ENCODE data around the gene ORC5.
A peak's percentile ranks its signal among the peaks of the same experiment; 100 is the strongest.

Gene ORC5

DNA sequence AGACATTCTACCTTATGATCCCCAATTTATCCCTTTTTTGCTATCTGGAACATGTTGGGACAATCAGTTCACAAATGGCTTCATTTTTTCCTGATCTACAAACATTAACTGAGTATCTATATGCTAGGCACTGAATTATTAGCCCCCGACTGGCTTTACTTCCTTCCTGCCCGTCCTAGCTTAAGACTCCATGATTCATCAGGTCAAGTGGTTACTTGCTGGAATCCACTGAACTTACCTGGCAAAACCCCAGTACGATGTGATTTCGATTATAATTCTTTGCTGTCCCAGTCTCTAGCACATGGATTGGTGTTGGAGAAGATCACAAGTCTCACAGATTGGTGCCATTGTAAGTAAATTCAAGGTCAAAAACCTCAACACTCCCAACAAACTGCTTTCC is 77.1 kb downstream of the ORC5 start:
- H3K27ac ChIP-seq: no peak overlapping the region
- H3K9me3 ChIP-seq (ENCODE audit: low read depth, low read length): no peaks in the 10 kb centered on the region
- no peak overlapping the region for H3K4me3 ChIP-seq
- H3K36me3 ChIP-seq (ENCODE audit: insufficient read depth, low read length): peaks cover 31% of the 10 kb centered on the region; the same call in 1 of the 2 replicates
- TF ChIP-seq FOXP2 (optimal IDR thresholded peaks at IDR 0.05; ENCODE audit: control extremely low read depth, extremely low read length, insufficient read depth) (no peak), POLR2AphosphoS5 (IDR thresholded peaks at IDR 0.05; ENCODE audit: borderline replicate concordance, low read depth, low read length) (no peak), EZH2 (IDR thresholded peaks at IDR 0.05) (no peak)
- no peak for DNase-seq (ENCODE audit: low read depth, low spot score)
- no peak overlapping the region for H3K9ac ChIP-seq (ENCODE audit: insufficient read length)

DNA sequence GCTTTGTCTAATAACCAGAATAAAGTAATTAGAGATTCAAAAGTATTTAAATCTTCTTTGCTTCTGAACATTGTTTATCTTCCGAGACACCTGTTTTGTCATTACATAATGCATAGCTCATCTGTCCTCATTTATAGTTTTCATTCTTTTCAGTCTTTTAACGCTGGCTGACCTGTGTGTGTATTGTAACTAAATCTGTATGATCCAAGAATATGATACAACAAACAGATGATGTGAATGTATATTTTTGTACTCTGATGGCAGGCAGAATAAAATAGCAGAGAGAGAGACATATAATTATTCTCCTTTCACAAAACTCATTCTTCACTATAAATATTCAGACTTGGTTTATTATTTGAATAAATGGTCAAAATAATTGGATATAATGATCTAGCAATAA is 80.6 kb downstream of the ORC5 start:
- TF ChIP-seq POLR2AphosphoS5 (IDR thresholded peaks at IDR 0.05; ENCODE audit: borderline replicate concordance, low read depth, low read length) (no peak), EZH2 (IDR thresholded peaks at IDR 0.05) (no peak), FOXP2 (optimal IDR thresholded peaks at IDR 0.05; ENCODE audit: control extremely low read depth, extremely low read length, insufficient read depth) (no peak)
- no peak overlapping the region for H3K27ac ChIP-seq
- peaks cover 15% of the 10 kb centered on the region; the same call in 1 of the 2 replicates for H3K36me3 ChIP-seq (ENCODE audit: insufficient read depth, low read length)
- no peak overlapping the region for H3K4me3 ChIP-seq
- H3K9ac ChIP-seq (ENCODE audit: insufficient read length): no peak overlapping the region
- DNase-seq (ENCODE audit: low read depth, low spot score): no peak
- no peaks in the 10 kb centered on the region for H3K9me3 ChIP-seq (ENCODE audit: low read depth, low read length)

DNA sequence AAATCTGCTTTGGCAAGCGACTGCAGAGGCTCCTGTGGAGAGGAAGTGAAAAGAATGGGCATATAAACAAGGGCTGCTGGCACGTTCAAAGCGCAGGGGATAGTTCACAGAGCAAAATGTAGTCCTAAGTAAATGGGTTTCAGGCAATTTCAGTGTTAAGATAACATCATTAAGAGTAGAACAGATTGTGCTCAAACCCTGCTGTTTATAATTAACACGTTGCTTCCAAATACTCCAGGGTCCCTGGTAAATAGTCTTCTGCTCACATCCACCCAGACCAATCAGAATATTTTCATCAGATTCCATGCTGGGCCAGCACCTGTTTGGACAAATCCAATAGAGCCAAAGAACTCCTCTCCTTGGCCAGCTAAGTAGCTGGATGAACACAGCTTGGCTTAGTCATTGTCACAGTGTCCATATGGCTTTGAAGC is 81.4 kb downstream of the ORC5 start:
- Histone ChIP-seq H3K36me3 (ENCODE audit: insufficient read depth, low read length) (peaks cover 10% of the 10 kb centered on the region; the same call in 1 of the 2 replicates), H3K9ac (ENCODE audit: insufficient read length) (no peak overlapping the region), H3K4me3 (no peak overlapping the region), H3K27ac (0 out of 2 replicates have a peak overlapping the region, but pooled peaks have one; percentile 33), H3K9me3 (ENCODE audit: low read depth, low read length) (no peaks in the 10 kb centered on the region)
- DNase-seq (ENCODE audit: low read depth, low spot score): no peak
- no peak for TF ChIP-seq EZH2 (IDR thresholded peaks at IDR 0.05)
- no peak for TF ChIP-seq FOXP2 (optimal IDR thresholded peaks at IDR 0.05; ENCODE audit: control extremely low read depth, extremely low read length, insufficient read depth)
- TF ChIP-seq POLR2AphosphoS5 (IDR thresholded peaks at IDR 0.05; ENCODE audit: borderline replicate concordance, low read depth, low read length): no peak

DNA sequence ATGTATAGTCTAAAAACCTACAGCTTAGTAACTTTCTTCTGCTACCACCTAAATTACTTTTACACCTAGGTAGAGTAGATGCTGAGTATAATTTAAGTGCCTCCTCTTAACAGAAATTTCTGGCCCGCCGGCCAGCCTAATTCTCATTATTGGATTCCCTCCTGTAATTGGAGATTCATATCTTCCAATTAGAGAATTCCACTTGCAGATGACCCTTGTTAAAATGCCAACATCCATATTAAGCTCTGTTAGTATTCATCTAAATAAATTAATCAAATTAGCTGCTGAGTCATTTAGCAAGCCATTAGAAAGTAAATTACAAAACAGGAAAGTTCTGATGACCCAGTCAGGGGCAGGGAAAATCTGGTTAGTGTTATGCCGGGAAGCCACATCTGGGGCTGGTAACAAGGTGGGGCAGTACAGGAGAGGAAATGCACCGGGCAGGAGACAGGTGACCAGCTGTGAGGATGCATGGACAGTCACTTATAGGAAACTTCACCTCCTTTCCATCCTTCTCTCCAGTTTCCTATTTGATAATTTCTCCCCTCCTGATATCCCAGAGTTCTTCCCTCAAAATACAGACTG is 82.8 kb downstream of the ORC5 start:
- TF ChIP-seq FOXP2 (optimal IDR thresholded peaks at IDR 0.05; ENCODE audit: control extremely low read depth, extremely low read length, insufficient read depth): no peak
- no peak for TF ChIP-seq POLR2AphosphoS5 (IDR thresholded peaks at IDR 0.05; ENCODE audit: borderline replicate concordance, low read depth, low read length)
- no peak for TF ChIP-seq EZH2 (IDR thresholded peaks at IDR 0.05)

DNA sequence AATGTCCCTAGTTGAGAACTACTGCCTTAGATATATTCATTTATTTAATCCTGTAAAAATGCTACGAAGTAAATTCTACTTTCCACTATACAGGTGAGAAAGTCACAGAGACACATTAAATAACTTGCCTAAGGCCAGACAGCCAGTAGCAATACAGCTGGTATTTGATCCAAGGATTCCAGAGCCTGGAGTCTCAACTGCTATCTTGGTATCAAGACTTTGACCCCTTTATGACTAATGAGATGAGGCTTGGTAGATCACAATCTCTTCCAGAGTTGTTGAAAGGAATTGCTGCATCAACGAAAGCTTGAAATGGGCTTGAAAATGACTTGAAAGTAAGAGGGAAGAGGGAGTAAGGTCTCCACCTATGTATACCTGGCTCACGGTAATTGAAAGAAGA is 83.3 kb downstream of the ORC5 start:
- no peak for DNase-seq (ENCODE audit: low read depth, low spot score)
- H3K4me3 ChIP-seq: no peak overlapping the region
- TF ChIP-seq FOXP2 (optimal IDR thresholded peaks at IDR 0.05; ENCODE audit: control extremely low read depth, extremely low read length, insufficient read depth) (no peak), EZH2 (IDR thresholded peaks at IDR 0.05) (no peak), POLR2AphosphoS5 (IDR thresholded peaks at IDR 0.05; ENCODE audit: borderline replicate concordance, low read depth, low read length) (no peak)
- no peak overlapping the region for H3K9ac ChIP-seq (ENCODE audit: insufficient read length)
- H3K27ac ChIP-seq: no peak overlapping the region
- no peaks in the 10 kb centered on the region for H3K9me3 ChIP-seq (ENCODE audit: low read depth, low read length)
- 0 out of 2 replicates have a peak, but pooled peaks cover 4% of the 10 kb centered on the region for H3K36me3 ChIP-seq (ENCODE audit: insufficient read depth, low read length)

More for the DNA sequence above, 82.8 kb downstream of the ORC5 start:
- Histone ChIP-seq H3K36me3 (ENCODE audit: insufficient read depth, low read length) (0 out of 2 replicates have a peak, but pooled peaks cover 6% of the 10 kb centered on the region), H3K4me3 (no peak overlapping the region), H3K9ac (ENCODE audit: insufficient read length) (no peak overlapping the region), H3K9me3 (ENCODE audit: low read depth, low read length) (no peaks in the 10 kb centered on the region), H3K27ac (no peak overlapping the region)
- DNase-seq (ENCODE audit: low read depth, low spot score): no peak

DNA sequence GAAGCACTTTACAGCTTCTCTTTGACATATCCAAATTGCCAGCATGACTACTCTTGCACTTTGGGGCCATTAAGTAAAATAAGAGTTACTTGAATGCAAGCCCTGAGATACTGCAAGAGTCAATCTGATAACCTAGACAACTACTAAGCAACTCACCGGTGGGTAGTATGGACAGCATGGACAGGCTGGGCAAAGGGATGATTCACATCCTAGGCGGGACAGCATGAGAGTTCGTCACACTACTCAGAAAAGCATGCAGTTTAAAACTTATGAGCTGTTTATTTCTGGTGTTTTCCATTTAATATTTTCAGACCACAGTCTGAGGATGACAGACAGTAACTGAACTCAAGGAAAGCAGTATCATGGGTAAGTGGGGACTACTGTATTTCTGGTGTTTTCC is 84.0 kb downstream of the ORC5 start:
- Histone ChIP-seq H3K4me3 (no peak overlapping the region), H3K27ac (no peak overlapping the region), H3K9ac (ENCODE audit: insufficient read length) (no peak overlapping the region), H3K36me3 (ENCODE audit: insufficient read depth, low read length) (no peaks in the 10 kb centered on the region), H3K9me3 (ENCODE audit: low read depth, low read length) (no peaks in the 10 kb centered on the region)
- DNase-seq (ENCODE audit: low read depth, low spot score): no peak
- TF ChIP-seq EZH2 (IDR thresholded peaks at IDR 0.05) (no peak), FOXP2 (optimal IDR thresholded peaks at IDR 0.05; ENCODE audit: control extremely low read depth, extremely low read length, insufficient read depth) (no peak), POLR2AphosphoS5 (IDR thresholded peaks at IDR 0.05; ENCODE audit: borderline replicate concordance, low read depth, low read length) (no peak)

DNA sequence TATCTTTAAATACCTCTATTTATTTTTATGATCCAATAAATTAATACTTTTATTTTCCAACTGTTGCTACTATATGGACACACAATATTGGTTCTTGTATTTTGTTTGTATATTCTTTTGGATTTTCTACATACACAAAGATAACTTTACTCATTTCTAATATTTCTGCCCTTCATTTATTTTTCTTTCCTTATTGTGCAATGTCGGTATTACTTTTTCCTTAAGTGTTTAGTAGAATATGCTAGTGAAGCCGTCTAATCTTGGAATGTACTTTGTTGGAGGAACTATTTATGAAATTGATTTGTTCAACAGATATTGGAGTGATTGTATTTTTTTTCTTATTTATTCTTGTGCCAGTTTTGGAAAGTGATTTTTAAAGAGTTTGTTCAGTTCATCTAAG is 94.0 kb downstream of the ORC5 start:
- Histone ChIP-seq H3K27ac (no peak overlapping the region), H3K9me3 (ENCODE audit: low read depth, low read length) (no peaks in the 10 kb centered on the region), H3K9ac (ENCODE audit: insufficient read length) (no peak overlapping the region), H3K36me3 (ENCODE audit: insufficient read depth, low read length) (no peaks in the 10 kb centered on the region), H3K4me3 (no peak overlapping the region)
- no peak for TF ChIP-seq POLR2AphosphoS5 (IDR thresholded peaks at IDR 0.05; ENCODE audit: borderline replicate concordance, low read depth, low read length)
- no peak for TF ChIP-seq FOXP2 (optimal IDR thresholded peaks at IDR 0.05; ENCODE audit: control extremely low read depth, extremely low read length, insufficient read depth)
- no peak for TF ChIP-seq EZH2 (IDR thresholded peaks at IDR 0.05)
- DNase-seq (ENCODE audit: low read depth, low spot score): no peak

DNA sequence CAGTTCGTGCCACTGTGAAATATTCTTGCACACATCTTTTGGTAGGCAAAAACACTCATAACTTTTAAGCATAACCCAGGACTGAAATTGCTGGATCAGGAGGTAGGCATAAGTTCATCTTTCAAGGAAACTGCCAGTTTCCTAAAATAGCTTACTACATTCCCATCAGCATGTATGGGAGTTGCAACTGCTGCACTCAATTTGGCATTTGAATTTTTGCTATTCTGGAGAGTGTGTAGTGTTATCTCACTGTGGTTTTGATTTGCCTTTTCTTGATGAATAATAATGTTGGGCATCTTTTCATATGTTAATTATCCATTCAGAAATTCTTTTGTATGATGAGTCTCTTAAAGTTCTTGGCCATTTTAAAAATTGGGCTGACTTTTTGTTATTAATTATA is 95.2 kb downstream of the ORC5 start:
- TF ChIP-seq POLR2AphosphoS5 (IDR thresholded peaks at IDR 0.05; ENCODE audit: borderline replicate concordance, low read depth, low read length) (no peak), EZH2 (IDR thresholded peaks at IDR 0.05) (no peak), FOXP2 (optimal IDR thresholded peaks at IDR 0.05; ENCODE audit: control extremely low read depth, extremely low read length, insufficient read depth) (no peak)
- no peak overlapping the region for H3K27ac ChIP-seq
- H3K9me3 ChIP-seq (ENCODE audit: low read depth, low read length): no peaks in the 10 kb centered on the region
- H3K4me3 ChIP-seq: peak overlapping the region; percentile 24; the same call in 1 of the 2 replicates
- DNase-seq (ENCODE audit: low read depth, low spot score): peak; percentile 8
- H3K9ac ChIP-seq (ENCODE audit: insufficient read length): no peak overlapping the region
- no peaks in the 10 kb centered on the region for H3K36me3 ChIP-seq (ENCODE audit: insufficient read depth, low read length)

DNA sequence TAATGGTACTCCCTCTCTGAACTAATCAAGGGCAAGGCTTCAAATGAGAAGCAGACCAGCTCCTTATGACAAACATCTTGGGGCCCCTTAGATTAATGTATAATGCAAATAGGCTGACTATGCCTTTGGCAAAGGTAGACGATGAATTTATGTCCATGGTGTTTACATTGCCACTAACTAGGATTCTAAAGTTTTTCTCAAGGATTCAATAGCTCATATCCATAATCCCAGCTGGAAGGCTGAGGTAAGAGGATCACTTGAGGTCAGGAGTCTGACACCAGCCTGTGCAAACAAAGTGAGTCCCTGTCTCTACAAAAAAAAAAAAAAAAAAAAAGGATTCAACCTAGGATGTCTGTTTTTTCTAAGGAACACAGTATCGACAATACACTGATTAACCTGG is 96.5 kb downstream of the ORC5 start:
- H3K36me3 ChIP-seq (ENCODE audit: insufficient read depth, low read length): no peaks in the 10 kb centered on the region
- H3K4me3 ChIP-seq: no peak overlapping the region
- TF ChIP-seq EZH2 (IDR thresholded peaks at IDR 0.05) (no peak), POLR2AphosphoS5 (IDR thresholded peaks at IDR 0.05; ENCODE audit: borderline replicate concordance, low read depth, low read length) (no peak), FOXP2 (optimal IDR thresholded peaks at IDR 0.05; ENCODE audit: control extremely low read depth, extremely low read length, insufficient read depth) (no peak)
- no peaks in the 10 kb centered on the region for H3K9me3 ChIP-seq (ENCODE audit: low read depth, low read length)
- no peak overlapping the region for H3K9ac ChIP-seq (ENCODE audit: insufficient read length)
- H3K27ac ChIP-seq: no peak overlapping the region
- DNase-seq (ENCODE audit: low read depth, low spot score): no peak

Measured in SK-N-MC (cell line).